NAMALWA (cell line): ENCODE data around the gene MAP1LC3B.

Source experiments
- DNase-seq: peaks from one replicate; pipeline ENCODE4 v3.0.0-alpha.2; 2015; ENCODE audit warnings: low spot score

The MAP1LC3B gene

GRCh38 chr16:87391950-87392820, at the start of gene MAP1LC3B:
MAP1LC3B (plus strand) TSS chr16:87392336; CDS start chr16:87392428, 92 bp downstream.
- DNase-seq: peak; percentile 96

- DNase-seq: no peak
Observed at GRCh38 chr16:87342504-87342903, 49.6 kb upstream of the MAP1LC3B start.

DNA sequence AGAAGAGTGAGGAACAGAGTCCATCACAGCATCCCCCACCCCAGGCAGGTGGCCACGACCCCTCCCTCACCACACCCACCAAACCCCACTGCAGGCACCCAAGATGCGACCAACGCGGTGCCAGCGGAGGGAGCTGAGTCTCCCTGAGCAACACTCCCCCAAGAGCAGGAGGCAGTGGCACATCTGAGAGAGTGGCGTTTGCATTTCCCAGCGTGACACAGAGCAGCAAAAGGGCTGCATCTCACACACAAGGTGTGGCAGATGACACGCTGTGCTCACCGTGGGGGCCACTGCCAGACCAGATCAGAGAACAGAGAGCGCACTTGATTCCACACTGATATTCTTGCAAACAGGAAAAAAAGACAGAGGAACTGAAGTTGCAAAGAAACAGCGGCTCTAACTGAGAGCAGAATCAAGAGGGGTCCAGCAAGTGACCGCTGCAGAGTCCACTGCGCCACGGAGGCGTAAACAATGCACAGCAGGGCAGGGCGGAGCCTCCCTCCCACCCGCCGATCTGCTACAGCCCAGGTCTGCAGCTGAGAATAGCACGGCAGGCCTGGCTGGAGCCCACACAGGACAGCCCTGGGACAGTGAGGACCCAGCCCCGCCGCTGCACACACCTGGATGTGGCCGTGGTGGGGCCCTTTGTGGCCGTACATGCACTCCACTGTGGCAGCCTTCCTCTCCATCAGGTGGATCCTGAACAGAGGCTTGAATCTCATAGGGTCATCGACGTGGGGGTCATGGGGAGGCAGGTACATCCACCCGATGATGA, 49.0 kb upstream of the MAP1LC3B start:
- no peak for DNase-seq

- no peak for DNase-seq
Observed at GRCh38 chr16:87343753-87344050, 48.4 kb upstream of the MAP1LC3B start.

- no peak for DNase-seq
Observed at GRCh38 chr16:87344165-87344930, 47.8 kb upstream of the MAP1LC3B start.

DNA sequence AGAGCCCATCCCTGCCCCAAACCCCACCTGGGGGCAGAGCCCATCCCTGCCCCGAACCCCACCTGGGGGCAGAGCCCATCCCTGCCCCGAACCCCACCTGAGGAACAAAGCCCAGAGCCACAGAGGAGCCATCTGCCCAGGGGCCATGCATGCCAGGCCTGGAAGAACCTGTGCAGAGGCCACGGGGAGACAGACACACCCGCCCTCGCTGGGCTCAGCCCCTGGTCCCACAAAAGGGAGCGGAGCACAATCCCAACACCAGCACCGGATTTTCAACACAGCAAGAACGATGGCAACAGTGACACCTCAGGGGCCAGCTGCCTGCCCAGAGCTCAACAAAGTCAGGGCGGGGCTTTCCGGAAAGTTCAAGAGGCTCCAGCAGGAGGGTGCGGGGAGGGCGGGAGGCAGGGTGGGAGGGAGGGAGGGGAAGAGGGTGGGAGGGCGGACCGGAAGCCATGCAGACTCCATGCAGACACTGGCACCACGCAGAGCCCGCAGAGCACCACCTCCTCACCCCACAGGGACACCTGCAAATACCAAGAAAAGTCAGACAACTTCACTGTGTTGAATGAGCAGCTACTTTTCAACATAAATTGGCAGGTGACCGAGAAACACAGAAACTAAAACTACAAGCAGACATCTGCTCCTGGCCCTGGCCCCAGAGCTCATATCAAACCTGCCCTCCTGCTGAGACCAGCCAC, 47.1 kb upstream of the MAP1LC3B start:
- DNase-seq: no peak

DNA sequence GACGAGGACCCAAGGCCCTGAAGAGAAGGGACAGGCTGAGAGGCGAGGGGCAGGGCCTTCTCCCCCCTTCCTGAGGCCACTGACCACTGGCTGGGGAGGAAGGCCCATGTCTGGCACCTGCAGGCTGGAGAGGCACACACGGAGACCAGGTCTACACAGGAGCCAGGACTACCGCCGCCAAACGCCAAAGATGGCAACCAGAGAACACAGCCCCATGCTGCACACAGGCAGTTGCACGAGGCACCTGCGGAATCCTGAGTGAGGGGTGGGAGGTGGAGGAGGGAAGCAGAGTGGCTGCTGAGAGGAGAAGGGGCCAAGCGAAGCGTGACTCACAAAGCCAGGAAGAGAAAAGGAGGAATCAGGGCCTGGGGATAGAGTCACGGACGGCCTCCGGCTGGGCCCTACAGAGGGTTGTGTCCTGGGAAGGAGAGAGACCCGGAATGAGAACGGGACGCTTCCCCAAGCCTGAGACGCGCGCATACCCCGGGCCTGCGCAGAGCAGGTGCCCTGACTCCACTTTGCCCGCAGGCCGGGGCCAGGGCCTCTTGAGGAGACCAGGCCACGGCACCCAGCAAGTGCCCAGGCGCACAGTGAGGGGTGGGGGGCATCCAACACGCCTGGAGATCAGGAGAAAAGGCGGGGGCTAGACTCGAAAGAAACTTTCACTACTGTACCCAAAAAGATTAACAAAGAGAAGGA, 46.3 kb upstream of the MAP1LC3B start:
- no peak for DNase-seq

GRCh38 chr16:87346517-87347060, 45.5 kb upstream of the MAP1LC3B start:
- DNase-seq: no peak

DNA sequence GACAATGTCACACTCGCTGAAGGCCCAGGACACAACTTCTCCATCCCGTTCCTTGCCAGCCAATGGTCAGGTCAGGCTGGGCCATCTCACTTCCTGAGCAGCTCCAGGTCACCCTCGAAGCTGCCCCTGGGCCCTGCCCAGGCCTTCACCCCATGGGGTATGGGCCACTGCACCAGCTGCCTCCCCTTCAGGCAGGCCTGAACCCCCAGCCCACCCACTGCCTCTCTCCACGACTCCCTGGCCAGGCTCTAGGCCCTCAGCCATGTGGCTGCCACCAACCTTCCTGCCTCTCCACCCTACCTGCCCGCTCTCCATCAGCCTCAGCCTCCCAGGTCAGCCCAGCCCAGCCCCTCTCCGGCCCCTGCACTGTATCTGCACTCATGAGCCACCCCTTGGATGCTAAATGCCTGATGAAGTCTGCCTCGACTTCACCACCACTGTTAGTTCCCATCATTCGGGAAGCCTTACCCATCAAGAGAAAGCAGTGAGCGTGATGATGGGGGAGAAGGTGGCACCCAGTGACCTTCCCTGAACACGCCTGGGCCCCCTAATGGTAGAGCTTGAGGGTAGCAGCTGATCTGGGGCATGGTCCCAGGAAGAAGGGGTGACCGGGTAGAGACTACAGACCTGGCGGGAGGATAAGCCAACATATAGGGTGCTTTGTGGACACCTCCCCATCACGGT, 44.1 kb upstream of the MAP1LC3B start:
- no peak for DNase-seq

- DNase-seq: no peak
Observed at GRCh38 chr16:87348616-87349157, 43.4 kb upstream of the MAP1LC3B start.

DNA sequence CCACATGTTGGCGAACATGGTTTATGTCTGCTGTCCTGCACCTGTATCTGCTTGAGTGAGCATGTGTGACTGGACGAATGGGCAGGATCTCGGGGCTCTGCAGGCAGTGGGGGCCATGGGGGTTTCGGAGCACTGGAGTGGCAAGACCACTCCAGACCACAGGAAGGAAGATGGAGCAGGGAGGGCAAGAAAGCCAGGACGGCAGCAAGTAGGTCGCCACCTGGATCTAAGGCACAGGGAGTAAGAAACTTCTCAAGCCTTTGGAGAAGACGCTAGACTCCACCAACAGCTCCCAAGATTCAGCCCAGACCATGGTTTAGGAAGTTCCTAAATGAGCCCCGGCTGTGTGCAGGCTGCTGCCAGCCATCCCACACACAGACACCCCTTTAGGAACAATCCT, 42.1 kb upstream of the MAP1LC3B start:
- no peak for DNase-seq

GRCh38 chr16:87350681-87351319, 41.3 kb upstream of the MAP1LC3B start:
- DNase-seq: no peak

DNA sequence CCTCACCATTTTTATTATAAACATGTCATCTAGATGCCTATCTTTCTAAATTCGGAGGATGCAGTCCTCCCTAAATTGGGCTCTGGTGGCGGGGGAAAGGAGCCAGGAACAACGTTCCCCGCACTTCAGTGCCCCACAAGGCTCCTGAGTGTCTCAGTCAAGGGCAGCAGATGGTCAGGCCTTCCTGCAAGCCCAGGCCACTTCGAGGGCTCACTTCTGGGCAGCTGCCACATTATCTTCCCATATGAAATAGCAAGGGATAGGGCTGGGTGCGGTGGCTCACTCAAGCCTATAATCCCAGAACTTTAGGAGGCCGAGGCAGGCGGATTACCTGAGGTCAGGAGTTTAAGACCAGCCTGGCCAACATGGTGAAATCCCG, 40.8 kb upstream of the MAP1LC3B start:
- DNase-seq: no peak

GRCh38 chr16:87352818-87353217, 39.3 kb upstream of the MAP1LC3B start:
- no peak for DNase-seq

- DNase-seq: no peak
Observed at GRCh38 chr16:87353613-87354012, 38.5 kb upstream of the MAP1LC3B start.

GRCh38 chr16:87356491-87356853, 35.7 kb upstream of the MAP1LC3B start:
- DNase-seq: no peak

DNA sequence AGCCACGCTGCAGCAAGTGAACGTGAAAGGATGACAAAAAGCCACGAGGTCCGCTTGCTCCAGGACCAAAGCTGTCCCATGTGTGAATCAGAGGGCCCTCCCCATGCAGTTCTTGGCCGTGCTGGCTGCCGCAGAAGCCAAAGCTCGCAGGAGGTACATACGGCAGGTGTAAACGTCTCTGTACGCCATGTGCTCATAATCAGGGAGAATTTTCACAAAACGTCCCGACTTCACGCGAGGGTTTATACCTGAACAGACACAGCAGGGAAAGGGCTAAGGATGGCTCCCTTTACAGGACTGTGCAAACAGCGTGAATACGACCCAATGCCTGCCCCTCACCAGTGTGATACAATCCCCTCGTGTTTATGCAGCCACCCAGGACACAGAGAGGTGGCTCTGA, 33.9 kb upstream of the MAP1LC3B start:
- DNase-seq: no peak

GRCh38 chr16:87358696-87359095, 33.4 kb upstream of the MAP1LC3B start:
- no peak for DNase-seq

- no peak for DNase-seq
Observed at GRCh38 chr16:87359121-87359520, 33.0 kb upstream of the MAP1LC3B start.
